Fibroblast of lung (primary cell): ENCODE data around the gene RHBDF2. TPM values are rescaled to one million over a fixed set of nuclear protein-coding genes. Genes with fewer than 3 reads are reported as not detected.
"Not testable (repeated sequence)": the region's sequence is repeated elsewhere in the genome, so short reads cannot be mapped to it uniquely, and the experiment has no call there.

ENCODE experiments used
- DNase-seq, 2 donors: peaks; one replicate each; pipeline versions ENCODE4 v3.0.0 to v3.0.0-alpha.2; 2010; ENCODE audit warnings: low read depth in 2 of 2
- H2AFZ ChIP-seq: 2 replicates; pipeline ENCODE4 v1.5.1; 2012; ENCODE audit warnings: low read length, control low read depth, inconsistent platforms
- H3K27ac ChIP-seq: 2 replicates; pipeline ENCODE4 v1.5.1; 2011; ENCODE audit warnings: low read length, control low read depth; ENCODE audit not compliant: insufficient read depth
- H3K27me3 ChIP-seq: 2 replicates; pipeline ENCODE4 v1.5.1; 2011; ENCODE audit warnings: mild to moderate bottlenecking, low read length; ENCODE audit not compliant: control insufficient read depth, insufficient read depth
- H3K36me3 ChIP-seq: 2 replicates; pipeline ENCODE4 v1.5.1; 2011; ENCODE audit warnings: low read length; ENCODE audit not compliant: control insufficient read depth, insufficient read depth
- H3K4me1 ChIP-seq: 2 replicates; pipeline ENCODE4 v1.5.1; 2011; ENCODE audit warnings: low read length; ENCODE audit not compliant: control insufficient read depth, insufficient read depth; ENCODE audit errors: extremely low read depth
- H3K4me2 ChIP-seq: 2 replicates; pipeline ENCODE4 v1.5.1; 2011; ENCODE audit warnings: low read length, control low read depth; ENCODE audit not compliant: insufficient read depth; ENCODE audit errors: extremely low read depth
- H3K4me3 ChIP-seq, 4 experiments: fragments of 200-600 bp in 1 of 4; sonication (generic) in 1 of 4; replicated peaks in 1 of 4; 2 replicates each; pipeline ENCODE4 v1.5.1; 2011 to 2016; ENCODE audit warnings: low read length in 4 of 4, low read depth in 3 of 4, mild to moderate bottlenecking in 3 of 4, control low read depth in 2 of 4, inconsistent platforms in 1 of 4, mixed read lengths in 1 of 4; ENCODE audit not compliant: insufficient read depth in 1 of 4; ENCODE audit errors: control extremely low read depth in 1 of 4
- H3K79me2 ChIP-seq: 2 replicates; pipeline ENCODE4 v1.5.1; 2012; ENCODE audit warnings: mild to moderate bottlenecking, low read length, inconsistent platforms; ENCODE audit not compliant: control insufficient read depth, insufficient read depth
- H3K9ac ChIP-seq: 2 replicates; pipeline ENCODE4 v1.5.1; 2011; ENCODE audit warnings: mild to moderate bottlenecking, low read length, control low read depth; ENCODE audit not compliant: insufficient read depth
- H3K9me3 ChIP-seq: 2 replicates; pipeline ENCODE4 v1.5.1; 2012; ENCODE audit warnings: low read depth, low read length; ENCODE audit not compliant: control insufficient read depth, insufficient read depth
- H4K20me1 ChIP-seq: 2 replicates; pipeline ENCODE4 v1.5.1; 2011; ENCODE audit warnings: low read length; ENCODE audit not compliant: control insufficient read depth, insufficient read depth; ENCODE audit errors: extremely low read depth
- EZH2 ChIP-seq: IDR thresholded peaks from 2 replicates; pipeline ENCODE4 v1.5.1; 2012; ENCODE audit warnings: low read length, control low read depth, mild to moderate bottlenecking; ENCODE audit errors: missing control alignments
- polyA plus RNA-seq, 2 donors: library from polyadenylated mRNA; depleted of rRNA in 1 of 2; stranded (reverse) in 1 of 2; unstranded in 1 of 2; fragments of >200 nt; gene quantifications; 2 replicates each; pipeline ENCODE4 v1.2.1, GENCODE V29; 2011 to 2012; ENCODE audit warnings: missing spikeins in 1 of 2
- total RNA-seq: library from RNA; depleted of rRNA; stranded (reverse); fragments of >200 nt; gene quantifications from 2 replicates; pipeline ENCODE4 v1.2.1, GENCODE V29; 2014
- TF ChIP-seq, protein P1 (sequence below), 2 donors: IDR thresholded peaks in 1 of 2; conservative IDR thresholded peaks in 1 of 2; 1 replicate in 1 of 2; 2 replicates in 1 of 2; pipeline ENCODE4 v1.5.1; 2011 to 2012; ENCODE audit warnings: low read length in 2 of 2, control low read depth in 1 of 2, inconsistent platforms in 1 of 2, low read depth in 1 of 2, mild to moderate bottlenecking in 1 of 2

The RHBDF2 gene
- total and polyA plus RNA-seq, 2 donors (not counting 1 experiment from before 2014, with no cell fraction given), result 0.94 to 5.1 TPM

DNA sequence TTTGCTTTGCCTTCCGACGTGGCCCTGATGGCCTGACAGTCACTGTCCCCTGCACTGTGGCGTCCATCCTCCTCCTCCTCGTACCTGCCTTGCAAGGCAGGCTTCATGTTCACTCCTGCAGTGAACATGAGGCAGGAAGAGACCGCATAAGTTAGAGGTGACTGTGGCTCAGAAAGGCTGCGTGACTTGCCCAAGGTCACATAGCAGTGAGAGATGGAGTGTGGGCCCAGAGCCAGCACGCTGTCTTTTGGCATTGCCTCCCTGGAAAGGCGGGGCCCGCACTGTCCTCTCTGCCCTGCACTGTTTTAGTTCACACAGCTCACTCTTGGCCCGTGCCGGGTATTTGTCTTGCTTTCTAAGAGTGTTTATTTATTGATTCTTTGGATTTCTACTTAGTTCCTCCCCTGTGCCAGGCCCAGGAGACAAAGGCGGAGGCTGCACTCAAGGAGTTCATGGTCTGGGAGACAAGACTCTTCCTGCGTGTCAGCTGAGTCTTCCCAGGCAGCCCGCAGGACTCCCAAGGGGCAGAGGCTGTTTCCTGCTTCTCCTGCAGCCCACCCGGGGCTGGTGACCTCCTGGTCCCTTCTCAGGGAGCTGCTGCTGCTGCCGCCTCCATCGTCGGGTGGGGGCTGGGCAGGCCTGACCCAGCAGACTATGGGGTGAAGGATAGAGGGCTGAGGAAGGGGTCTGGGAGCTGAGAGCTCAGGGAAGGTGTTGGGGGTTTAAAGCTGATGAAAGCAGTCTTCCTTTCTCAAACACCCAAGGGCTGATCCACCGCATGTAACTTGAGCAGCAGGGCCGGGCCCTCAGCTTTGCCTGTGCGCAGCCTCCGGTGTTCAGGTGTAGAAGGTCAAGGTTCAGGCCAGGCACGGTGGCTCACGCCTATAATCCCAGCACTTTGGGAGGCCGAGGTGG lies 23.6 kb upstream of the RHBDF2 start:
- no peaks in the 10 kb centered on the region for H3K27me3 ChIP-seq
- peak overlapping the region; percentile 21 for H3K4me2 ChIP-seq
- H3K9me3 ChIP-seq, result no peaks in the 10 kb centered on the region
- peaks cover 30% of the 10 kb centered on the region for H3K4me1 ChIP-seq
- no peak overlapping the region for H3K4me3 ChIP-seq
- TF ChIP-seq, protein P1, sequence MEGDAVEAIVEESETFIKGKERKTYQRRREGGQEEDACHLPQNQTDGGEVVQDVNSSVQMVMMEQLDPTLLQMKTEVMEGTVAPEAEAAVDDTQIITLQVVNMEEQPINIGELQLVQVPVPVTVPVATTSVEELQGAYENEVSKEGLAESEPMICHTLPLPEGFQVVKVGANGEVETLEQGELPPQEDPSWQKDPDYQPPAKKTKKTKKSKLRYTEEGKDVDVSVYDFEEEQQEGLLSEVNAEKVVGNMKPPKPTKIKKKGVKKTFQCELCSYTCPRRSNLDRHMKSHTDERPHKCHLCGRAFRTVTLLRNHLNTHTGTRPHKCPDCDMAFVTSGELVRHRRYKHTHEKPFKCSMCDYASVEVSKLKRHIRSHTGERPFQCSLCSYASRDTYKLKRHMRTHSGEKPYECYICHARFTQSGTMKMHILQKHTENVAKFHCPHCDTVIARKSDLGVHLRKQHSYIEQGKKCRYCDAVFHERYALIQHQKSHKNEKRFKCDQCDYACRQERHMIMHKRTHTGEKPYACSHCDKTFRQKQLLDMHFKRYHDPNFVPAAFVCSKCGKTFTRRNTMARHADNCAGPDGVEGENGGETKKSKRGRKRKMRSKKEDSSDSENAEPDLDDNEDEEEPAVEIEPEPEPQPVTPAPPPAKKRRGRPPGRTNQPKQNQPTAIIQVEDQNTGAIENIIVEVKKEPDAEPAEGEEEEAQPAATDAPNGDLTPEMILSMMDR (conservative IDR thresholded peaks at IDR 0.05 in 1 of 2, IDR thresholded peaks at IDR 0.05 in 1 of 2; ENCODE audit: low read depth in 1 of 2, low read length in 2 of 2), result no peak
- TF ChIP-seq EZH2, result no peak
- peak; percentile 43 to 90 for DNase-seq
- no peak overlapping the region for H2AFZ ChIP-seq
- no peaks in the 10 kb centered on the region for H3K79me2 ChIP-seq
- no peaks in the 10 kb centered on the region for H4K20me1 ChIP-seq
- H3K36me3 ChIP-seq, result no peaks in the 10 kb centered on the region
- H3K27ac ChIP-seq, result peak overlapping the region; percentile 51
- H3K9ac ChIP-seq, result no peak overlapping the region

DNA sequence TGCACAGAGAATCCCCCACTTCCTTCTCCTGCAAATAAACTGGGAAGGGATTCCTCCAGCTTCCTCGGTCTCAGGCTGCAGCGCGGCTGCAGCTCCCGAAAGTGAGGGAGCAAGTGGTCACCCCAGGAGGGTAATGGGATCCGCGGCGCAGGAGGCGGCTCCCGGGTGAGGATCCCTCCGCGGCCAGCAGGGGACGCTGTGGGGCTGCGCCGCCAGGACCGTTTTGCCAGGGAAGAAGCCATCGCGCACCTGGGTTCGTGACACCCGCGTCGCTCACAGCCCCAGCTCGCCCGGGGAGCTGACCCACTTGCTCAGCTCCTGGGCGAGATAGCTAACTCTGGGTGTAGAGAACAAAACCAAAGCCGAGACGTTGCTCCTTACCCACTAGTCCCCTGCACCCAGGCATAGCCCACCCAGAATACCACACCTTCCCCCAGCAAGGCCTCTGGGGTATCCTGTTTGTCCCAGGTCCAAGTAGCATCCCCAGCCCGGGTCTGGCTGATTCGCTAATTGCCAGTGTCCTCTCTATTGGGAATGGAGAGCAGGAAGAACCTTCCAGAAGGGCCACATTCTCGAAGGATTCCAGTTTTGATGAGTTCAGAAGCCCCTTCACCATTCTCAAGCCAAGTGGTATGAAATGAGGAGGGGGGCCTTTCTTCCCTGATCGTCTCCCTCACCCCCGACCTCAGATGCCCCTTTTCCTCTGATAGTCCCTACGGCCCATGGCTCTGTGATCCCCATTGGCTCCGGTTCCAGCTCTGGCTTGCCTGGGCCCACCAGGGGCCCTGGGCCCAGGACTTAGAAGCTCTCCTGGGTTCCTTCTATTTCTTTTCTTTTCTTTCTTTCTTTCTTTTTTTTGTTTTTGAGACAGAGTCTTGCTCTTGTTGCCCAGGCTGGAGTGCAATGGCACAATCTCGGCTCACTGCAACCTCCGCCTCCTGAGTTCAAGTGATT lies 22.1 kb upstream of the RHBDF2 start:
- Histone ChIP-seq H3K36me3 (no peaks in the 10 kb centered on the region), H3K4me2 (peak overlapping the region; percentile 80), H4K20me1 (no peaks in the 10 kb centered on the region), H3K9ac (no peak overlapping the region), H2AFZ (no peak overlapping the region), H3K4me1 (peaks cover 17% of the 10 kb centered on the region), H3K9me3 (no peaks in the 10 kb centered on the region), H3K79me2 (no peaks in the 10 kb centered on the region), H3K27me3 (no peaks in the 10 kb centered on the region), H3K4me3 (no peak overlapping the region), H3K27ac (no peak overlapping the region)
- peak; percentile 30 to 52 for DNase-seq
- no peak for TF ChIP-seq EZH2
- TF ChIP-seq, protein P1 (conservative IDR thresholded peaks at IDR 0.05 in 1 of 2, IDR thresholded peaks at IDR 0.05 in 1 of 2; ENCODE audit: low read depth in 1 of 2, low read length in 2 of 2), result peak; percentile 97

DNA sequence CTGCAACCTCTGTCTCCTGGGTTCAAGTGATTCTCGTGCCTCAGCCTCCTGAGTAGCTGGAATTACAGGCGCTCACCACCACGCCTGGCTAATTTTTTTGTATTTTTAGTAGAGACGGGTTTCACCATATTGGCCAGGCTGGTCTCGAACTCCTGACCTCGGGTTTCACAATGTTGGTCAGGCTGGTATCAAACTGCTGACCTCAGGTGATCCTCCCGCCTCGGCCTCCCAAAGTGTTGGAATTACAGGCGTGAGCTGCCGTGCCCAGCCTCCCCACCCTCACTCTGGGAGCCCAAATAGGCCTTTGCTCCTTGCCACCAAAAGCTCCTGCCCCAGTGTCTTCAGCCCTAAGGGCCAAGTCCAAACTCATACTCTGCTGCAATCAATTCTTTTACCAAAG lies 20.5 kb upstream of the RHBDF2 start:
- not testable (repeated sequence) for H4K20me1 ChIP-seq, H3K27ac ChIP-seq, DNase-seq, H3K4me2 ChIP-seq, H3K79me2 ChIP-seq, H3K27me3 ChIP-seq, H3K9ac ChIP-seq, H3K9me3 ChIP-seq, H3K36me3 ChIP-seq, H3K4me3 ChIP-seq, H2AFZ ChIP-seq
- H3K4me1 ChIP-seq, result peaks cover 10% of the 10 kb centered on the region
